A549 (cell line): ENCODE results near the gene EFHC1.

Experiments used
- BHLHE40 ChIP-seq: IDR thresholded peaks from 2 replicates; pipeline ENCODE4 v1.6.1; 2012; ENCODE audit warnings: low read depth, low read length, inconsistent platforms
- HDAC2 ChIP-seq: fragments of 200-600 bp; sonication (generic); IDR thresholded peaks from 2 replicates; pipeline ENCODE4 v1.6.1; 2016
- JUN ChIP-seq, 2 experiments: fragments of >200 bp; sonication (Bioruptor Twin); formaldehyde crosslinking; IDR thresholded peaks; 2 replicates in 1 of 2; 3 replicates in 1 of 2; pipeline ENCODE4 v1.6.1; 2016 to 2017
- JUNB ChIP-seq: fragments of >200 bp; sonication (Bioruptor Twin); formaldehyde crosslinking; IDR thresholded peaks from 2 replicates; pipeline ENCODE4 v1.6.1; 2016
- KDM1A ChIP-seq: fragments of 200-600 bp; sonication (generic); IDR thresholded peaks from 2 replicates; pipeline ENCODE4 v1.6.1; 2016; ENCODE audit warnings: low read depth, mild to moderate bottlenecking
- MAZ ChIP-seq: fragments of 150-350 bp; IDR thresholded peaks from 2 replicates; pipeline ENCODE4 v1.6.1; 2014; ENCODE audit warnings: antibody characterized with exemption, low read depth, low read length, borderline replicate concordance
- MYC ChIP-seq: IDR thresholded peaks from 2 replicates; pipeline ENCODE4 v1.6.1; 2012; ENCODE audit warnings: mild to moderate bottlenecking, inconsistent platforms, low read length, improper control_type of control experiment, borderline replicate concordance
- NFE2L2 ChIP-seq: fragments of 150-350 bp; conservative IDR thresholded peaks from 2 replicates; pipeline ENCODE4 v1.6.1; 2014; ENCODE audit warnings: low read length
- POLR2A ChIP-seq: IDR thresholded peaks from 2 replicates; pipeline ENCODE4 v1.6.1; 2012; ENCODE audit warnings: mild to moderate bottlenecking, low read length
- RCOR1 ChIP-seq: fragments of 150-350 bp; IDR thresholded peaks from 2 replicates; pipeline ENCODE4 v1.6.1; 2014; ENCODE audit warnings: antibody characterized with exemption, low read length, low read depth
- TF ChIP-seq, protein P1 (sequence below): fragments of 150-350 bp; IDR thresholded peaks from 2 replicates; pipeline ENCODE4 v1.6.1; 2014; ENCODE audit warnings: low read depth, mild to moderate bottlenecking, low read length
- TF ChIP-seq, protein P2 (sequence below): fragments of >200 bp; sonication (Bioruptor Twin); formaldehyde crosslinking; IDR thresholded peaks from 3 replicates; pipeline ENCODE4 v1.5.1; 2016
- TF ChIP-seq, protein P3 (sequence below): IDR thresholded peaks from 2 replicates; pipeline ENCODE4 v1.6.1; 2012
- TF ChIP-seq, protein P4 (sequence below): fragments of 200-600 bp; sonication (generic); IDR thresholded peaks from 2 replicates; pipeline ENCODE4 v1.6.1; 2016; ENCODE audit warnings: antibody characterized with exemption, mild to moderate bottlenecking, moderate library complexity

DNA sequence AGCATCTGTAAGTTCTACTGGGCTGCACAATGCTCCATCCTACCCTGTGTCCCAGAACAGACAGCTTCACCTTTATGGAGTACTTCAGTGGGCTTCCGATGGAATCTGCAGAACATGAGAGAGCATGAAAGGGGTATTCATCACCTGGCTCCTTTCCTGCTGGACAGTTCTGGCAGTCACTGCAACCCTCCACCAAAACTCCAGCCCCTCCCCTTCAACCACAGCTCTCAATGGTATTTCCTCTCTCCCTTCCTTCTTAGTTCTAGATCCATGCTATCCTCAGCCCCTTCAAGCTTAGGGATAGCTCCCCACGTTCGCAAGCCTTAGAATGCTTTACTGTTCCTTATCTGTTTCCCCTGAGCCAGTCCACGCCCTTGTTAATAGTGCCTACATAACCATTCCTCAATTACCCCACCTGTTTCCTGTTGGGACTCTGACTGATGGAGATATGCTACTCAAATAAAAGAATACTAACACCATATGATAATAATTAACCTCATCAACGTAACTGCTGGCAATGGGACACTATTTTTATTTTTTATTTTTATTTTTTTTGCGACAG, 130.0 kb downstream of the EFHC1 start:
- TF ChIP-seq NFE2L2 (no peak), BHLHE40 (no peak), KDM1A (no peak), JUNB (no peak), MYC (no peak), HDAC2 (no peak), JUN (IDR thresholded peaks at IDR 0.05) (no peak), MAZ (no peak), RCOR1 (no peak), POLR2A (no peak)
- TF ChIP-seq, protein P1, sequence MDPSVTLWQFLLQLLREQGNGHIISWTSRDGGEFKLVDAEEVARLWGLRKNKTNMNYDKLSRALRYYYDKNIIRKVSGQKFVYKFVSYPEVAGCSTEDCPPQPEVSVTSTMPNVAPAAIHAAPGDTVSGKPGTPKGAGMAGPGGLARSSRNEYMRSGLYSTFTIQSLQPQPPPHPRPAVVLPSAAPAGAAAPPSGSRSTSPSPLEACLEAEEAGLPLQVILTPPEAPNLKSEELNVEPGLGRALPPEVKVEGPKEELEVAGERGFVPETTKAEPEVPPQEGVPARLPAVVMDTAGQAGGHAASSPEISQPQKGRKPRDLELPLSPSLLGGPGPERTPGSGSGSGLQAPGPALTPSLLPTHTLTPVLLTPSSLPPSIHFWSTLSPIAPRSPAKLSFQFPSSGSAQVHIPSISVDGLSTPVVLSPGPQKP = no peak
- TF ChIP-seq, protein P2, sequence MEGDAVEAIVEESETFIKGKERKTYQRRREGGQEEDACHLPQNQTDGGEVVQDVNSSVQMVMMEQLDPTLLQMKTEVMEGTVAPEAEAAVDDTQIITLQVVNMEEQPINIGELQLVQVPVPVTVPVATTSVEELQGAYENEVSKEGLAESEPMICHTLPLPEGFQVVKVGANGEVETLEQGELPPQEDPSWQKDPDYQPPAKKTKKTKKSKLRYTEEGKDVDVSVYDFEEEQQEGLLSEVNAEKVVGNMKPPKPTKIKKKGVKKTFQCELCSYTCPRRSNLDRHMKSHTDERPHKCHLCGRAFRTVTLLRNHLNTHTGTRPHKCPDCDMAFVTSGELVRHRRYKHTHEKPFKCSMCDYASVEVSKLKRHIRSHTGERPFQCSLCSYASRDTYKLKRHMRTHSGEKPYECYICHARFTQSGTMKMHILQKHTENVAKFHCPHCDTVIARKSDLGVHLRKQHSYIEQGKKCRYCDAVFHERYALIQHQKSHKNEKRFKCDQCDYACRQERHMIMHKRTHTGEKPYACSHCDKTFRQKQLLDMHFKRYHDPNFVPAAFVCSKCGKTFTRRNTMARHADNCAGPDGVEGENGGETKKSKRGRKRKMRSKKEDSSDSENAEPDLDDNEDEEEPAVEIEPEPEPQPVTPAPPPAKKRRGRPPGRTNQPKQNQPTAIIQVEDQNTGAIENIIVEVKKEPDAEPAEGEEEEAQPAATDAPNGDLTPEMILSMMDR = no peak
- TF ChIP-seq, protein P3, sequence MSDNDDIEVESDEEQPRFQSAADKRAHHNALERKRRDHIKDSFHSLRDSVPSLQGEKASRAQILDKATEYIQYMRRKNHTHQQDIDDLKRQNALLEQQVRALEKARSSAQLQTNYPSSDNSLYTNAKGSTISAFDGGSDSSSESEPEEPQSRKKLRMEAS = no peak
- TF ChIP-seq, protein P4, sequence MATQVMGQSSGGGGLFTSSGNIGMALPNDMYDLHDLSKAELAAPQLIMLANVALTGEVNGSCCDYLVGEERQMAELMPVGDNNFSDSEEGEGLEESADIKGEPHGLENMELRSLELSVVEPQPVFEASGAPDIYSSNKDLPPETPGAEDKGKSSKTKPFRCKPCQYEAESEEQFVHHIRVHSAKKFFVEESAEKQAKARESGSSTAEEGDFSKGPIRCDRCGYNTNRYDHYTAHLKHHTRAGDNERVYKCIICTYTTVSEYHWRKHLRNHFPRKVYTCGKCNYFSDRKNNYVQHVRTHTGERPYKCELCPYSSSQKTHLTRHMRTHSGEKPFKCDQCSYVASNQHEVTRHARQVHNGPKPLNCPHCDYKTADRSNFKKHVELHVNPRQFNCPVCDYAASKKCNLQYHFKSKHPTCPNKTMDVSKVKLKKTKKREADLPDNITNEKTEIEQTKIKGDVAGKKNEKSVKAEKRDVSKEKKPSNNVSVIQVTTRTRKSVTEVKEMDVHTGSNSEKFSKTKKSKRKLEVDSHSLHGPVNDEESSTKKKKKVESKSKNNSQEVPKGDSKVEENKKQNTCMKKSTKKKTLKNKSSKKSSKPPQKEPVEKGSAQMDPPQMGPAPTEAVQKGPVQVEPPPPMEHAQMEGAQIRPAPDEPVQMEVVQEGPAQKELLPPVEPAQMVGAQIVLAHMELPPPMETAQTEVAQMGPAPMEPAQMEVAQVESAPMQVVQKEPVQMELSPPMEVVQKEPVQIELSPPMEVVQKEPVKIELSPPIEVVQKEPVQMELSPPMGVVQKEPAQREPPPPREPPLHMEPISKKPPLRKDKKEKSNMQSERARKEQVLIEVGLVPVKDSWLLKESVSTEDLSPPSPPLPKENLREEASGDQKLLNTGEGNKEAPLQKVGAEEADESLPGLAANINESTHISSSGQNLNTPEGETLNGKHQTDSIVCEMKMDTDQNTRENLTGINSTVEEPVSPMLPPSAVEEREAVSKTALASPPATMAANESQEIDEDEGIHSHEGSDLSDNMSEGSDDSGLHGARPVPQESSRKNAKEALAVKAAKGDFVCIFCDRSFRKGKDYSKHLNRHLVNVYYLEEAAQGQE = no peak
